GM18861 (cell line): ENCODE results near the gene PCDHGA9.
"Not testable (repeated sequence)": the region's sequence is repeated elsewhere in the genome, so short reads cannot be mapped to it uniquely, and the experiment has no call there.

ENCODE experiments used
- ATAC-seq: cut with Tn5 transposase; IDR thresholded peaks from one replicate; pipeline ENCODE4 v1.9.1; 2021; ENCODE audit not compliant: unreplicated experiment

Gene PCDHGA9

GRCh38 chr5:141383345-141383744 lies 19.2 kb upstream of the PCDHGA9 start:
- no peak for ATAC-seq

DNA sequence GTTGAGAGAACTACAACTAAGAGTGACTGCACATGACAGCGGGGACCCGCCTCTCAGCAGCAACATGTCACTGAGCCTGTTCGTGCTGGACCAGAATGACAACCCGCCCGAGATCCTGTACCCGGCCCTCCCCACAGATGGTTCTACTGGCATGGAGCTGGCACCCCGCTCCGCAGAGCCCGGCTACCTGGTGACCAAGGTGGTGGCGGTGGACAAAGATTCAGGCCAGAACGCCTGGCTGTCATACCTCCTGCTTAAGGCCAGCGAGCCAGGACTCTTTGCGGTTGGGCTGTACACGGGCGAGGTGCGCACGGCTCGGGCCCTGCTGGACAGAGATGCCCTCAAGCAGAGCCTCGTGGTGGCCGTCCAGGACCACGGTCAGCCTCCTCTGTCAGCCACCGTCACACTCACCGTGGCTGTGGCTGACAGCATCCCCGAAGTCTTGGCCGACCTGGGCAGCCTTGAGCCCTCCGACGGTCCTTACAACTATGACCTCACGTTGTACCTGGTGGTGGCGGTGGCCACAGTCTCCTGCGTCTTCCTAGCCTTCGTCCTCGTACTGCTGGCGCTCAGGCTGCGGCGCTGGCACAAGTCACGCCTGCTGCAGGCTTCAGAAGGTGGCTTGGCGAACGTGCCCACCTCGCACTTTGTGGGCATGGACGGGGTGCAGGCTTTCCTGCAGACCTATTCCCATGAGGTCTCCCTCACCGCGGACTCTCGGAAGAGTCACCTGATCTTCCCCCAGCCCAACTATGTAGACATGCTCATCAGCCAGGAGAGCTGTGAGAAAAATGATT lies 17.9 kb upstream of the PCDHGA9 start:
- ATAC-seq, result no peak

DNA sequence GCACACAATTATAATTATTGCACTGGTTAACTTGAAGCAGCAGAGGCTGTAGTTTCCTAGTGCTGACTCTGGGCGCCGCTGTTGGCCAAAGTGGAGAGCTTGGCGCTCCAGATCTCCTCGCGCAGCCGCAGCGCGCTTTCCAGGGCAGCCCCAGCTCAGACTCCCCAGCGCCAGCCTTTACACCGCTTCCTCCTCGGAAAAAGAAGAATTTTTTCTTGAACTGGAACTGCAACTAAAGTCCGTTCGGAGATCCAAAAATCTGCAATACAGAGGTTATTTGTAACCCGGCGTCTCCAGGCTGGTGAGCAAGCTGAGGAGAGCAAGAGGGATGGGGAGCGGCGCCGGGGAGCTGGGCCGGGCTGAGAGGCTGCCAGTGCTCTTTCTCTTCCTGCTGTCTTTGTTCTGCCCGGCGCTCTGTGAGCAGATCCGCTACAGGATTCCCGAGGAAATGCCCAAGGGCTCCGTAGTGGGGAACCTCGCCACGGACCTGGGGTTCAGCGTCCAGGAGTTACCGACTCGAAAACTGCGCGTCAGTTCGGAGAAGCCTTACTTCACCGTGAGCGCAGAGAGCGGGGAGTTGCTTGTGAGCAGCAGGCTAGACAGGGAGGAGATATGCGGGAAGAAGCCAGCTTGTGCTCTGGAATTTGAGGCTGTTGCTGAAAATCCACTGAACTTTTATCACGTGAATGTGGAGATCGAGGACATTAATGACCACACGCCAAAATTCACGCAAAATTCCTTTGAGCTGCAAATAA lies 14.8 kb upstream of the PCDHGA9 start, which contains the start of gene PCDHGB4:
PCDHGB4 (plus strand) TSS at position 142 of the 755 bp plus-strand sequence; CDS start at position 329, 187 bp downstream.
- ATAC-seq, result not testable (repeated sequence)

- no peak for ATAC-seq
These were observed 13.9 kb upstream of the PCDHGA9 start for GRCh38 chr5:141388661-141389060.

- no peak for ATAC-seq
These were observed 13.2 kb upstream of the PCDHGA9 start for GRCh38 chr5:141389153-141390042.

DNA sequence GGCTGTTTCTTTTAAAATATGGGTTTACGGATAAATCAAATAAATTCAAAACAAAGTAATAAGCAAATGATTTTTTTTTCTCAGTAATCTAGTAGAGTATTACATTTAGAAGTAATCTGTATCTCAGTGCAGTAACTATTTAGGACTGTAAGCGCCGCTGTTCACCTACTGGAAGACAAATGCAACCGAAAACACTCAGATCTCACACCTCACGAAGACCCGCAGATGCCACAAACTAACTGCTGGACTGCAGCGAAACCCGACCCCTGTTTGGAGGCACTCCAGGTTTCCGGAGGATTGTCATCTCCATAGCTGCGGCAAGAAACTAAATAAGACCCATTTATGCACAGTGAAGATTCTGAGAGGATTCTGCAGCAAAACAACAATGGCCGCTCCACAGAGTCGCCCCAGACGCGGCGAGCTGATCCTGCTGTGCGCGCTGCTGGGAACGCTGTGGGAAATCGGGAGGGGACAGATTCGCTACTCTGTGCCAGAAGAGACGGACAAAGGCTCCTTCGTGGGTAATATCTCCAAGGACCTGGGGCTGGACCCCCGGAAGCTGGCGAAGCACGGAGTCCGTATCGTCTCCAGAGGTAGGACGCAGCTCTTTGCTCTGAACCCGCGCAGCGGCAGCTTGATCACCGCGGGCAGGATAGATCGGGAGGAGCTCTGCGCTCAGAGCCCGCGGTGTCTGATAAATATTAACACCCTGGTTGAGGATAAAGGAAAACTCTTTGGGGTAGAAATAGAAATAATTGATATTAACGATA lies 10.0 kb upstream of the PCDHGA9 start, which contains the start of gene PCDHGA8:
PCDHGA8 (plus strand) TSS at position 205 of the 770 bp plus-strand sequence; CDS start at position 386, 181 bp downstream.
- no peak for ATAC-seq

DNA sequence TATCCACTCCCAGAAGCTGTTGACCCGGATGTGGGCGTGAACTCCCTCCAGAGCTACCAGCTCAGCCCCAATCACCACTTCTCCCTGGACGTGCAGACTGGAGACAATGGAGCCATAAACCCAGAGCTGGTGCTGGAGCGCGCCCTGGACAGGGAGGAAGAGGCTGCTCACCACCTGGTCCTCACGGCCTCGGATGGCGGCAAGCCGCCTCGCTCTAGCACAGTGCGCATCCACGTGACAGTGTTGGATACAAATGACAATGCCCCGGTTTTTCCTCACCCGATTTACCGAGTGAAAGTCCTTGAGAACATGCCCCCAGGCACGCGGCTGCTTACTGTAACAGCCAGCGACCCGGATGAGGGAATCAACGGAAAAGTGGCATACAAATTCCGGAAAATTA lies 9.3 kb upstream of the PCDHGA9 start:
- ATAC-seq, result no peak

GRCh38 chr5:141394401-141395187 lies 8.0 kb upstream of the PCDHGA9 start:
- ATAC-seq, result not testable (repeated sequence)

GRCh38 chr5:141397756-141398551 lies 4.6 kb upstream of the PCDHGA9 start, which contains the start of gene PCDHGB5:
Gene PCDHGB5, plus strand, starts transcription at chr5:141397947. Its CDS starts 181 bp downstream, at chr5:141398128.
- not testable (repeated sequence) for ATAC-seq

GRCh38 chr5:141398608-141399007 lies 4.0 kb upstream of the PCDHGA9 start:
- no peak for ATAC-seq

- no peak for ATAC-seq
These were observed 2.9 kb upstream of the PCDHGA9 start for GRCh38 chr5:141399555-141400258.

- ATAC-seq, result no peak
These were observed 809 bp downstream of the PCDHGA9 start for GRCh38 chr5:141403387-141403786.

- ATAC-seq, result peak; percentile 40
These were observed 5.4 kb downstream of the PCDHGA9 start, which contains the start of gene PCDHGB6 for GRCh38 chr5:141407790-141408505. Gene PCDHGB6, plus strand, starts transcription at chr5:141408021. Its CDS starts 182 bp downstream, at chr5:141408203.

DNA sequence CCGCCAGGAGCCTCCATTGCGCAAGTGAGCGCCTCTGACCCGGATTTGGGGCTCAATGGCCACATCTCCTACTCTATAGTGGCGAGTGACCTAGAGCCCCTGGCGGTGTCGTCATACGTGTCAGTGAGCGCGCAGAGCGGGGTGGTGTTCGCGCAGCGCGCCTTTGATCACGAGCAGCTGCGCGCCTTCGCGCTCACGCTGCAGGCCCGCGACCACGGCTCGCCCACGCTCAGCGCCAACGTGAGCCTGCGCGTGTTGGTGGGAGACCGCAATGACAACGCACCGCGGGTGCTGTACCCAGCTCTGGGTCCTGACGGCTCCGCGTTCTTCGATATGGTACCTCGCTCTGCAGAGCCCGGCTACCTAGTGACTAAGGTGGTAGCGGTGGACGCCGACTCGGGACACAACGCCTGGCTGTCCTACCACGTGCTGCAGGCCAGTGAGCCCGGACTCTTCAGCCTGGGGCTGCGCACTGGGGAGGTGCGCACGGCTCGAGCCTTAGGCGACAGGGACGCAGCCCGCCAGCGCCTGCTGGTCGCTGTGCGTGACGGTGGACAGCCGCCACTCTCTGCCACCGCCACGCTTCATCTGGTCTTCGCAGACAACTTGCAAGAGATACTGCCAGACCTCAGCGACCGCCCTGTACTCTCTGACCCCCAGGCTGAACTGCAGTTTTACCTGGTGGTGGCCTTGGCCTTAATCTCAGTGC lies 7.2 kb downstream of the PCDHGA9 start:
- ATAC-seq, result no peak

- ATAC-seq, result no peak
These were observed 9.0 kb downstream of the PCDHGA9 start for GRCh38 chr5:141411575-141411974.

- ATAC-seq, result peak; percentile 81
These were observed 10.4 kb downstream of the PCDHGA9 start, which contains the start of gene PCDHGA10 for GRCh38 chr5:141412854-141413539. Gene PCDHGA10, plus strand, starts transcription at chr5:141412987. Its CDS starts 189 bp downstream, at chr5:141413176.
